AG04450 (cell line): ENCODE results near the gene MACROD2. TPM values are rescaled to one million over a fixed set of nuclear protein-coding genes. Genes with fewer than 3 reads are reported as not detected.

ENCODE experiments used
- CTCF ChIA-PET: fragments of 300-600, 350-600 bp; formaldehyde crosslinking; extraction: SDS; loops from one replicate; lab custom pipeline; 2022; ENCODE audit warnings: antibody characterized with exemption, inconsistent platforms; lab: Charles Lee
- POLR2A ChIA-PET: fragments of 350-600 bp; formaldehyde crosslinking; extraction: SDS; loops from one replicate; lab custom pipeline; 2021; ENCODE audit warnings: antibody characterized with exemption, inconsistent platforms; lab: Yijun Ruan, JAX
- DNase-seq: peaks from one replicate; pipeline ENCODE4 v3.0.0-alpha.2; 2011; ENCODE audit warnings: low read depth, low spot score
- H3K27ac ChIP-seq: one replicate; pipeline ENCODE4 v1.5.1; 2012; ENCODE audit warnings: low read depth, low read length, control low read depth
- H3K27me3 ChIP-seq: one replicate; pipeline ENCODE4 v1.6.0; 2012; ENCODE audit warnings: low read length; ENCODE audit not compliant: control insufficient read depth, insufficient read depth
- H3K4me3 ChIP-seq: 2 replicates; pipeline ENCODE4 v1.5.1; 2011; ENCODE audit warnings: mild to moderate bottlenecking, low read depth, low read length, control low read depth
- H3K9me3 ChIP-seq: 2 replicates; pipeline ENCODE4 v1.5.1; 2012; ENCODE audit warnings: low read length; ENCODE audit not compliant: control insufficient read depth, insufficient read depth
- polyA plus RNA-seq: library from polyadenylated mRNA; depleted of rRNA; stranded (reverse); fragments of >200 nt; gene quantifications from 2 replicates; pipeline ENCODE4 v1.2.3, GENCODE V29; 2011
- TF ChIP-seq, protein P1 (sequence below): IDR thresholded peaks from 2 replicates; pipeline ENCODE4 v1.5.1; 2011; ENCODE audit warnings: low read depth, low read length, control low read depth, inconsistent platforms

Gene MACROD2
- polyA plus RNA-seq, 1 experiment: 0.02 TPM

DNA sequence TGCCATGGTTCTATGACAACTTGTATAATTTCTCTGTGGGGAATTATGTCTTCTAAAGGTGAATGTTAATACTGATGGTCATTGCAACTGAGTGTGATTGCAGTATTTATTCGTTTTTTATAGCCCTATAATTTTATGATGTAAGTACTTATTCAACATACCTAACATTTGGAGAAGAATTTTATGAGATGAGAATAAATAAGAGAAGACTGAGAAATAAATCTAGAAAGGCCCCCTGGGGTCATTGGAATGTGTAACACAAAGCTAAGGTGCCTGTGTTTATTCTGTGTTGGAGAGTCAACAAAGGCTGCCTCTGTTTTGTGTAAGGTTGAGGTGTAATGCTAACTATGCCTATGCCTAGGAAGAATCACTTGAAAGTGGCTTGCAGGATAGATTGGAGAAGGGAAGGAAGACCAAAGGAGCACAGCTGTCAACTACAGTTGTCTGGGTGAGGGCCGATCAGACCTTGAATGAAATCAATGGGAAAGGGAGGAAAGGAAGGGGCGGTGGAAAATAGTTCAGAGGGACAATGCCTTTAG, 1501.3 kb downstream of the MACROD2 start:
- TF ChIP-seq, protein P1, sequence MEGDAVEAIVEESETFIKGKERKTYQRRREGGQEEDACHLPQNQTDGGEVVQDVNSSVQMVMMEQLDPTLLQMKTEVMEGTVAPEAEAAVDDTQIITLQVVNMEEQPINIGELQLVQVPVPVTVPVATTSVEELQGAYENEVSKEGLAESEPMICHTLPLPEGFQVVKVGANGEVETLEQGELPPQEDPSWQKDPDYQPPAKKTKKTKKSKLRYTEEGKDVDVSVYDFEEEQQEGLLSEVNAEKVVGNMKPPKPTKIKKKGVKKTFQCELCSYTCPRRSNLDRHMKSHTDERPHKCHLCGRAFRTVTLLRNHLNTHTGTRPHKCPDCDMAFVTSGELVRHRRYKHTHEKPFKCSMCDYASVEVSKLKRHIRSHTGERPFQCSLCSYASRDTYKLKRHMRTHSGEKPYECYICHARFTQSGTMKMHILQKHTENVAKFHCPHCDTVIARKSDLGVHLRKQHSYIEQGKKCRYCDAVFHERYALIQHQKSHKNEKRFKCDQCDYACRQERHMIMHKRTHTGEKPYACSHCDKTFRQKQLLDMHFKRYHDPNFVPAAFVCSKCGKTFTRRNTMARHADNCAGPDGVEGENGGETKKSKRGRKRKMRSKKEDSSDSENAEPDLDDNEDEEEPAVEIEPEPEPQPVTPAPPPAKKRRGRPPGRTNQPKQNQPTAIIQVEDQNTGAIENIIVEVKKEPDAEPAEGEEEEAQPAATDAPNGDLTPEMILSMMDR: no peak
- CTCF ChIA-PET: no interaction called here
- POLR2A ChIA-PET: no interaction called here
- H3K27ac ChIP-seq: no peak overlapping the region
- H3K27me3 ChIP-seq: no peaks in the 10 kb centered on the region
- no peaks in the 10 kb centered on the region for H3K9me3 ChIP-seq
- DNase-seq: no peak
- no peak overlapping the region for H3K4me3 ChIP-seq

DNA sequence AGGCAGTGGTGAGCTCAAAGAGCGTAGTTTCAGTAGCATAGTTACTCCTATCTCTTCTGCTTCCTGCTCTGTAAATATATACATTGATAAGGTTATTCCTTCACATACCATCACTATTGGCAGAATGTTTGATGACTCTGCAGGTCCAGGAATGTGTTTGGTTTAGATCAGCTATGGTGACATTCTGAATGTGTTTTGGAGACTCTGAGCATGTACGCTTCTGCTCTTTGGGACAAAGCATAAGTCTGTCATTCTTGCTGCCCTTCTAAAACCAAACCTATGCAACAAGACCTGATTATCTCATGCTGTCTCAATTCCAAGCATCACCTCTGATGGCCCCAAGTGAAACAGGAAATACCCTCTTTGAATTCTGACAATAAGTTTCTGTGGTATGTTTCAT, 1503.6 kb downstream of the MACROD2 start:
- POLR2A ChIA-PET: no interaction called here
- TF ChIP-seq, protein P1: no peak
- CTCF ChIA-PET: no interaction called here
- Histone ChIP-seq H3K27ac (no peak overlapping the region), H3K27me3 (no peaks in the 10 kb centered on the region), H3K4me3 (no peak overlapping the region), H3K9me3 (no peaks in the 10 kb centered on the region)
- no peak for DNase-seq

DNA sequence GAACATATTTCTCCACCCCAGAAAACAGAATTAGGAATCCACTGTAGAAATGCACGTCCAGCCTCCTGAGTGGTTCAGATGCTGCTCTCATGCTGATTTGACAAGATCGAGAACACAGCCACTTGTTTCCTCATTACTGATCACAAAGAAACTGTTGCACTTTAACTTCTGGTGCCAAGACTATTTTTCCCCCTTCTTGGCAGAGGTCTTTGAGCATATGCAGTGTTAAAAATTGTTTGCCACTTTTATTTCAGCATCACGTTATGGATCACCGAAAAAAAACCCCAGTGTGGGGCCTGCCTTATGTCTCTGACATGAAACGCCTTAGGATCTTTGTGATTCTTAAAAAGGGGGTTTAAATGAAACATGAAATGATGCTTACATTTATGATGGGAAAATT, 1511.0 kb downstream of the MACROD2 start:
- ChIA-PET POLR2A (no interaction called here), CTCF (no interaction called here)
- no peak overlapping the region for H3K4me3 ChIP-seq
- TF ChIP-seq, protein P1: no peak
- DNase-seq: no peak
- no peak overlapping the region for H3K27ac ChIP-seq
- H3K9me3 ChIP-seq: no peaks in the 10 kb centered on the region
- no peaks in the 10 kb centered on the region for H3K27me3 ChIP-seq

DNA sequence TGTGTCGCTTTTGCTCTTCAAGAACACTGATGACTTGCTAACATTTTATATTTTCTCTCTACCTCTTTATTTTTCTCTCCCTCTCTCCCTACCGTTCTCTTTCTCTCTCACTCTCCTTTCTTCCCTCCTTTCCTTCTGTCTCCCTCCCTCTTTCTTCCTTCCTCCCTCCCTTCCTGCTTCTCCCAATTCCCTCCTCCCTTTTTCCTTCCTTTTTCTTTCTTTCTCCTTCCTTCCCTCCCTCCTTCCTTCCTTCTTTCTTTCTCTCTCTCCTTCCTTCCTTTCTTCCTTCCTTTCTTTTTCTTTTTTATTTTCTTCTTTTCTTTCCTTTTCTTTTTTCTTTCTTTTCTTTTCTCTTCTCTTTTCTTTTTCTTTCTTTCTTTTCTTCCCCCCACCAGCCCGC, 1511.8 kb downstream of the MACROD2 start:
- Histone ChIP-seq H3K9me3 (no peaks in the 10 kb centered on the region), H3K4me3 (no peak overlapping the region), H3K27ac (no peak overlapping the region), H3K27me3 (no peaks in the 10 kb centered on the region)
- DNase-seq: no peak
- ChIA-PET CTCF (interaction anchor here (0.6 kb wide), 1 partner anchor 142 kb away, joined by 4 read pairs; no protein-coding TSS in a partner anchor), POLR2A (no interaction called here)
- TF ChIP-seq, protein P1: no peak

DNA sequence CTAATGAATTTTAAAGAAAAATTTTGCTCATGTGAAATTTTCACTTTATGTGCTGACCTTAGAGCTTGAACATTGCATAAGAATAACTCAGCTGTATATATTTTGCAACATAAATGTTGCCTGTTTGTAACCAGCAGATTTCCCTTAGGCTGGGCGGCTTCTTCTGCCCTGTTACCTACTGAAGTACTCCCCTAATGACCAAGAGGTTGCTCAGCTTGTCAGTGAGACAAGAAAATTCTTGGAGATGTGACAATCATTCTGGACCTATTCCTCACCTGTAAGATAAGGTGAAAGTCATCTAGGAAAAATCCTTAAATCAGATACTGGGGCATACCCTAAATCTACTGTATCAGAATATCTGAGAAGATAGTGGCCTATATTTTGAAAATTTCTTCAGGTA, 1516.2 kb downstream of the MACROD2 start:
- Histone ChIP-seq H3K4me3 (no peak overlapping the region), H3K9me3 (no peaks in the 10 kb centered on the region), H3K27ac (no peak overlapping the region), H3K27me3 (no peaks in the 10 kb centered on the region)
- TF ChIP-seq, protein P1: no peak
- POLR2A ChIA-PET: no interaction called here
- CTCF ChIA-PET: no interaction called here
- no peak for DNase-seq
